DOHH2 (cell line): ENCODE results near the gene PDE4B.

Source experiments
- EZH2phosphoT487 ChIP-seq: fragments of 200-600 bp; sonication (generic); IDR thresholded peaks from 2 replicates; pipeline ENCODE4 v1.6.1; 2017; ENCODE audit warnings: borderline replicate concordance, mild to moderate bottlenecking, antibody characterized with exemption, low read length, moderate library complexity, mixed read lengths
- TF ChIP-seq, protein P1 (sequence below): fragments of 200-600 bp; sonication (generic); IDR thresholded peaks from one replicate; pipeline ENCODE4 v1.5.1; 2014; ENCODE audit warnings: antibody characterized with exemption, mild to moderate bottlenecking, low read depth, low read length; ENCODE audit not compliant: poor library complexity, severe bottlenecking

DNA sequence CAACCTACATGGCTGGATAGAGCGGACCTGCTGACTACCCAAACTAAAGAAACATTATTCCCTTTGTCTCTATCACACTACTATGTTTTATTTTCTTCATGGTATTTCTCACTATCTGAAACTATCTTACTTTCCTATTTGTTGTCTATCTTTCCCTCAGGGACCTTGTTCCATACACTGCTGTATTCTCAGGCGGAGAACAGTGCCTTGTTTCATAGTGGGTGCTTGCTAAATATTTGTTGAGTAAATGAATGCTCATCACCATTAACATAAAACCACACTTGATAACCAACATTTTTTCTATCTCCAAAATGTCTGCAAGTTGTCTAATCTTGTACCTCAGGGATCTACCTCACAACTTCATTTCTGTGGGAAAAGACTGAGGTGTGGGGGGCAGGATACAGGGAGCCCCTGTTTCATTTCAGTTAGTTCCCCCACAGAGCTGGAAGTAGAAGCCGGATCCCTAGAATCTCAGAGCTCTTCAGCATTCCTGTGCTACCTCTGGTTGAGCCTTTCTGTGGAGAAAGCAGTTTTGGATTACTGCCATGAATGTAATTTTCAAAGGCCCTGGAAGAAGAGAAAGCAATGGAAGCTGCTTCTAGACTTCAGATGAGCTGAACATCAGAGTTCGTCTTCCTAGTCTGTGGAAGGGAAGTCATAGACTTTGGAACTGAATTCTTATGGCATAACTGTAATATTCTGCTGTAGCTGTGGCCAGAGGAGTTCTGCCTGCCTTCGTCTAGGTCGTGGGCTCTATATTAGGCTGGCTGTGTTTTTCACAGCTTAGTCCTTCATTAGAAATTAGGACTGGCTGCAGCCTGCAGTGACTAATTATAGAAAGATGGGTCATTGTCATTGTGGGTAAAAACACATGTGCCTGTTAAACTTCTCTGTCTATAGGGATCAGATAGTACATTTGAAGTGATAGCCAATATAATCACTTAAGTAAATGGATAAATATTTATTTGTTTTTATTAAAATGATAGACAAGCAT is 448.1 kb downstream of the PDE4B start:
- TF ChIP-seq, protein P1, sequence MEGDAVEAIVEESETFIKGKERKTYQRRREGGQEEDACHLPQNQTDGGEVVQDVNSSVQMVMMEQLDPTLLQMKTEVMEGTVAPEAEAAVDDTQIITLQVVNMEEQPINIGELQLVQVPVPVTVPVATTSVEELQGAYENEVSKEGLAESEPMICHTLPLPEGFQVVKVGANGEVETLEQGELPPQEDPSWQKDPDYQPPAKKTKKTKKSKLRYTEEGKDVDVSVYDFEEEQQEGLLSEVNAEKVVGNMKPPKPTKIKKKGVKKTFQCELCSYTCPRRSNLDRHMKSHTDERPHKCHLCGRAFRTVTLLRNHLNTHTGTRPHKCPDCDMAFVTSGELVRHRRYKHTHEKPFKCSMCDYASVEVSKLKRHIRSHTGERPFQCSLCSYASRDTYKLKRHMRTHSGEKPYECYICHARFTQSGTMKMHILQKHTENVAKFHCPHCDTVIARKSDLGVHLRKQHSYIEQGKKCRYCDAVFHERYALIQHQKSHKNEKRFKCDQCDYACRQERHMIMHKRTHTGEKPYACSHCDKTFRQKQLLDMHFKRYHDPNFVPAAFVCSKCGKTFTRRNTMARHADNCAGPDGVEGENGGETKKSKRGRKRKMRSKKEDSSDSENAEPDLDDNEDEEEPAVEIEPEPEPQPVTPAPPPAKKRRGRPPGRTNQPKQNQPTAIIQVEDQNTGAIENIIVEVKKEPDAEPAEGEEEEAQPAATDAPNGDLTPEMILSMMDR, result no peak
- no peak for TF ChIP-seq EZH2phosphoT487
